ENCODE results near the gene GBE1.

GRCh38 chr3:81503026-81503425 is 258.4 kb downstream of the GBE1 start:
- TF ChIP-seq POLR2AphosphoS5 (IDR thresholded peaks at IDR 0.05) (no peak), CTCF (IDR thresholded peaks at IDR 0.05) (no peak)

Data from breast epithelium (tissue), 3 donors.